HG03442 (cell line): ENCODE results near the gene ATP5PB.

Experiments
- ATAC-seq: cut with Tn5 transposase; IDR thresholded peaks from one replicate; pipeline ENCODE4 v1.9.1; 2021; ENCODE audit warnings: mild to moderate bottlenecking, moderate library complexity; ENCODE audit not compliant: unreplicated experiment

ATP5PB gene

DNA sequence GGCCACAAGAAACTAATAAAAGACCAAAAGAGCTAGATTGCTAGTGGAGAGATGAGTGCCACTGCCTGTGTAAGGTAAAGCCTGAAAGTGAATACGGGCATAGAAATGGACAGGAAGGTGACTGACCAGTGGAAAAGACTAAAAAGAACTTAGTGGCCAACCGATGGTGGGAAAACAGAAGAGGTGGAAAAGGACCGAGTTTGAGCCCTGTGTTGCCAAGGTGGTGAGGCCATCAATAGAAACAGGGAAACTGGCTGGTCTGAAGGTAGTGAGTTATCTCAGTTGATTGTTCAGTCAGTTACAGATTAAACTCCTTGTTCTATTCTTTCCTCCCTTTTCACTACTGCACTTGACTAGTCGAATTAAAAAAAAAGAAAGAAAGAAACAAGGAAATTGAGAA lies 2.7 kb upstream of the ATP5PB start:
- ATAC-seq, result no peak

DNA sequence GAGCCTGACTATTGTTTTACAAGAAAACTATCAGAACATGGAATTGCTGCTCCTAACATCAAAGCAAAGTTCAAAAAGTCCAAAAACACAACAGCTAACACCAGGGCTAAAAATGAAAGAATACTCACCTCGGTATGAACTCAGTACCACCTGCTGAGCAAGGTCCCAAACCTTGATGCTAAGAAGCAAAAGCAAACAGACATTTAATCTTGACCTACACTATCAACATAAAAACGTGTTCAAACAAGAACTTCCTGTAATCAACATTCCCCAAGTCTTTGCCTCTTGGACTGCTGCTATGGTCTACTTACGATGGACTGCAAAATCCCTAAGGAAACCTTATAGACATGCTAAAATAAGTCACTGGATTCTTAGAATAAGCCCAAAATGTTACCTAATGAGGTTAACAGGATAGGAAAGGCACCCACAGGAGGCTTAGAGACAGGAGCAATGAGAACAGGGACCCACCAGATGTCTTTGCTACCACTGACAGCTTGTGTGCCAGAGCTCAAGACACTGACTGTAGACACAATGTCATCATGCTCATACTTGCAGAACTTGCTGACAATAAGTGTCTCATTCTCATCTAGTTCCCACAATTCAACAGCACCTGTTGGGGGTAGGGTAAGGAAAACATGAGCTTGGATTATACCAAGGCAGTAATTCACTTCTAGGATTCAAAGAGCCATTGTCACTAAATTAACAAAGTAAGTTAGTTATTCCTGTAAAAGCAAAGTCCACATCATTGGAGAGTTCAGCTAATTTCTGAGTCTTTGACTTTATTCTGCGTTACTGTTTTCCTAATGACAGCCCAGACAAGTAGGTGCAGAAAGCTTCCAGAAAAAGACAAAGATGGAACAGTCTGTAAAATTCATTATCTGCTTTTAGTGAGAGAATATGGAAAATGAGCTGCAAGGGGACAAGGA lies 2.0 kb upstream of the ATP5PB start:
- no peak for ATAC-seq

DNA sequence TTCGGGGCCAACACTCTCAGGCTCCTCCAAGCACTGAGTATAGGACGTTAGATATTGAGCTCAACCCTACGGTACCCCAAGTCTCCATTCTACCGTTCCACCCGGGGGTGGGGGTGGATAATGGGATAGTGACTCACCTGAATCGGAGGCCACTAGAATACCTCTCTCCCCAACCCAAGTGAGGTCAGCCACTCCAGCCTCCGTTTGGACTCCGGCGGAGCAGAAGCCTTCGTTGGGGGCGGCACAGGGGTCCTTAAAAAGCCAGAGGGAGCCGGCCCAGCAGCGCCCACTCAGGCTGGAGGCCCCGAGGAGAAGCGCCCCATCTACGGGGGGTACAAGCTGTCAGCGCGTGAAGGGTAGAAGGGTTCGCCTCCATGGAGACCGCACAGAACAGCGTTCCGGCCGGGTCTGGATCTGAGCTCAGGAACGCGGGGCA lies 764 bp upstream of the ATP5PB start:
- peak; percentile 12 for ATAC-seq

DNA sequence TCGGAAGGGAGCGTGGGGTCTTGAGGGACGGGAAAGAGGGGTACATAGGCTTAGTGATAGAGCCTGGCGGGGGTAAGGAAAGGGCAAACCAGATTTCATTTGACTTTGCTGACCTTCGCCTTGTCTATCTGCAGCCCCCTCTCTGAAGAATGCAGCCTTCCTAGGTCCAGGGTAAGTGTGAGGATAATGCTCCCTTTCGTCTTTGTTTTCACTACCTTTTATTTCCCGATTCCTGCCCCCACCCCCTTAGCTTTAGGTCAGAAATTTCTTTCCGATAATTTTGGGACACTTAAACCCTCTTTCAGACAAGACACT lies 396 bp downstream of the ATP5PB start:
- ATAC-seq, result no peak

DNA sequence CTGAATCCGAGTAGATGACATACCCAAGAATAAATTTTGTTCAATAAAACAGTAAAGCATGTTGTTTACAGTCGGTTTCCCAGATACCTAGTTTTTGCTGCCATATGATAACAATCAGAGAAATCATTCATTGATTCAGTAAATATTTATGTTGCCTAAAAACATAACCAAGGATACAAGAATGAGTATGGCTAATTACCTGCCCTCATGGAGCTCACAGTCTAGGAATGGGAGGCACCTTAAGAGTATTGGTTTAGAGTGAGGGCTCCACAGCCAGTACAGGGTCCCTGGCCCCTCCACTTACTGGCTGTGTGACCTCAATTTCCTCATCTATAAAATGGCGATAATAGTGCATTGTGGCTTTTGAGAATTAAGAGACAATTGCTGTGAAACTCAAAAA lies 921 bp downstream of the ATP5PB start:
- no peak for ATAC-seq

DNA sequence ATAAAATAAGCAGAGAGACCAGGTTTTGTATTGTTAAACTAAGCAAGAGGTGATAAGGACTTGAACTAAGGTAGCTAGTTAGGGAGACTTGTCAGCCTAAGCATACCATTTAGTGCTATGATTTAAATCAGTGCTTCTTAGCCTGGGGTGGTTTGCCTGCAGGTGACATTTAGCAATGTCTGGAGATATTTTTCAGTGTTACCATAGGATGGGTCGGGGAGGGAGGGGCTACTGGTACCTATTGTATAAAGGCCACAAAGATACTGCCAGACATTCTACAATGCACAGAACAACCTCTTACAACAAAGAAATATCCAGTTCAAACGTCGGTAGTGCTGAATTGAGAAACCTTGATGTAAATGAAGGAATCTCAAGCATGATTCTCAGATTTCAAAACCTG lies 3.3 kb downstream of the ATP5PB start:
- no peak for ATAC-seq

DNA sequence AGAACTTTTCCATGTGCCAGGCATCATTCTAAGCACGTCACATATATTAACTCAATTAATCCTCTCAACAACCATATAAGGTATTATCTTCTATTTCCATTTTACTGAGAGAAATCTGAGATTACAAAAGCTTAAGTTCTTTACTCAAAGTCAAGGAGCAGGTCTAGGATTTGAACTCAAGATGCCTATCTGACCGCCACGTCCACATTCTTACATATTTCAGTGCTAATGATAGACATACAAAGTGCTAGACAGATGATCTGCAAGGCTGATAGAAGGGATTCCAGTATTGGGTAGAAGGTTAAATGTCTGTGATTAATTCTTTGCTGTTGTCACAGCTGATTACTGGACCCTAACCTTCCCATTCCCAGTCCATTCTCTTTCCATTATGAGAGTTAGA lies 4.4 kb downstream of the ATP5PB start:
- no peak for ATAC-seq

DNA sequence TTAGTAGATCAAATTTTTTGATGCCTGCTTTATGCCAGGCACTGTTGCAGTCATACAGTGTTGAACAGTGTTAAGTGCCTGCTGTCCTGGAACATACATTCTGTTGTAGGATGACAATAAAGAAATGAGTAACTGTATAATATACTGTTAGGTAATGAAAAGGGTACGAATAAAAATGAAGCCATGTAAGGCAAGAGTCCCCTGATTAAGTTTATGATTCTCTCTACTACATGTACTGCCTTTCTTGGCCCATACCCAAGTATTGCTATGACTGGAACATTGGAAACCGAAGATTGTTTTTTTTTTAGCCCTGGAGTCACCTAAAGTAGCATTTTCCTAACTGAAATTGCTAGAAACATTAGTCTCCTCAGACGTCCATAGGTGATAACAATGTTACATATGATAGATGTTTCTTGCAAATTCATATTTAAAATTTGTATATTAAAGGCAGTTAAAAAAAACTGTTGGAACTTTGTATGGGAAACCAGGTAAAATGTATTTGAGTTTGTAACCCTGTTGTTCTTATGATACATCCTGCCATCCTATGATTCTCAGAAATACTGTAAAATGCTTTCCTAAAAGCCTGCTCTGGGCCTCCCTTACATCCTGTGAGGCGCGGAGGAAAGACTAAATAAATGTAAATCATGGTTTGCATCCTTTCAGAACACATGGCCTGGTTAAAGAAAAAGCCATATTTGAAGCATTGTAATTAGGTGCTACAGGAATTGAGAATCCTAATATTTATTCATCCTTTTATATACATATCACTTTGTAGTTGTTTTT lies 5.8 kb downstream of the ATP5PB start:
- ATAC-seq, result no peak

DNA sequence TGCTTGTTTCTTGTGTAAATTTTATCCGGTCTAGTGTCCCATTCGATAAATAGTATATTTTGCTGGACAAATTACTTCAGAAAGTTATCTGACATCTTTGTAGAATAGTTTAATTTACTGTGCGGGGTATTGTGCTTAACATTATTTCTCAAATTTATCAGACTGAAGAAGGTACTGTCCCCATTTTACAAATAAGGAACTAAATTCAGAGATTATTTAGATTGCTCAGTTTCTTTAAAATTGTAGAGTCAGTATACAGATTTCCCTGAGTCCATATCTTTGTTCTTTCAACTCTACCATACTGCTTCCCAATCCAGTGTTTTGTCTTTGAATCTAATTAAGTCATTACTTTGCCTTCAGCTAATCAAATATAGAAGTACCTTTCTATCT lies 6.4 kb downstream of the ATP5PB start:
- no peak for ATAC-seq

DNA sequence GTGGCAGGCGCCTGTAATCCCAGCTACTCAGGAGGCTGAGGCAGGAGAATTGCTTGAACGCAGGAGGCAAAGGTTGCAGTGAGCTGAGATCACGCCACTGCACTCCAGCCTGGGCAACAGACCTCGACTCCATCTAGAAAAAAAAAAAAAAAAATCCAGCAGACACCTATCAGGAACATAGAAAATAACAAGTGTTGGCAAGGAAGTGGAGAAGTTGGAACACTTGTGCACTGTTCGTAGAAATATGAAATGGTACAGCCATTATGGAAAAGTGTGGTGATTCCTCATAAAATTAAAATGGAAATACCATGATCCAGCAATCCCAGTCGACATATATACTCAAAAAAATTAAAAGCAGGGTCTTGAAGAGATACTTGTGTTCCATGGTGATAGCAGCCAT lies 12.5 kb downstream of the ATP5PB start:
- no peak for ATAC-seq

DNA sequence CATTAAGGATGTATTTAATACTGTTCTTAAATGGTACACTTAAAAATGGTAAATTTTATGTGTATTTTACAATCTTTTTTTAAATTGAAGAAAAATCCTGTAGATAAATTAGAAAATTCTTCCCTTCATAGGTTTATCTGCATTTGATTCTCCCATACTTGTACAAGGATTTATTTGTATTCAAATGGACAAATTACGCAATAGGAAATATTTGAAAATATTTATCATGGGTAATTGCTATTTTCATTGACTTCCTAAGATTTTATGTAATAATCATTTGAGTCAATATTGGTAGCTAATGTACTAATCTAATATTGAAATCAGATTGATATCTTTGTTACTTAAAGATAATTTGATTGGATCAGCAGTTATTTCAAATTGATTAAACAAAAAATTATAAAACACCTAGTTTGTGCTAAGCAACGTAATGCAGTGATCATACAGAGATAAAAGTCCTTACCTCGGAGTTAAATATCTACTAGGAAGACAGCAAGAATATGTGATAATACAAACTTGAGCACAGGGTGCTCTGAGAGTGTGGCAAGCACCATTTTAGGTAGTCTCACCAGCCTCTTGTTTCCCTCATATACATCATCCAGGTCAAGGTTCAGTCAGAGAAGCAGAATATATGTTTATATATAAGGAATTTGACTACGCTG lies 13.2 kb downstream of the ATP5PB start:
- no peak for ATAC-seq

DNA sequence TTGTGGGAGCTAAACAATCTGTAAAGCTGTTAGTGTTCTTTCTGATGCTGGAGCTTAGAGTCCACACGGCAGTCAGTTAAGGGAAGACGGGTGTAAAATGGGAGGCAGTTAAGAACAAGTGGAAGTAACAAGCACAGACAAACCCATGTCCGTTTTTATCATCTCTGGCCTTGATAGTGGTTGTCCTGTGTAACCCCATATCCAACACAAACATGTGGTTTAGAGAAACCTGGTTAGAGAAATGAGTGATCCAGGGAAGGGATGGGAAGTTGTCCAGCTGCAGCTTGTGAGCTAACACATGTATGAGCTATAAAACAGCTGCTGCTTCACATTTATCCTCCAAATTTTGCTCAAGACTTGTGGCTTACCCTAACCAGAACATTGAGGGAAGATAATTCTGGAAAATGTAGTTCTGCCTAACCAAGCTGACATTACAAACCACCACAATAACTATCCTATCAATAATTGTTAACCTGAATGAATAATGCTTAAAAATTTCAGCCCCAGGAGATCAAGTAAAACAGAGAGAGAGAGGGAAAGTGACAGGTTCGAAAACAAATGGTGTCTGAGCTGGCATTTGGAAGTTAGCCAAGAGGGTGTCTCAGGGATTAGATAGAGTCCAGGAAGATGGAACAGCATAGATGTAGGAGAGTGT lies 13.9 kb downstream of the ATP5PB start:
- ATAC-seq, result no peak

DNA sequence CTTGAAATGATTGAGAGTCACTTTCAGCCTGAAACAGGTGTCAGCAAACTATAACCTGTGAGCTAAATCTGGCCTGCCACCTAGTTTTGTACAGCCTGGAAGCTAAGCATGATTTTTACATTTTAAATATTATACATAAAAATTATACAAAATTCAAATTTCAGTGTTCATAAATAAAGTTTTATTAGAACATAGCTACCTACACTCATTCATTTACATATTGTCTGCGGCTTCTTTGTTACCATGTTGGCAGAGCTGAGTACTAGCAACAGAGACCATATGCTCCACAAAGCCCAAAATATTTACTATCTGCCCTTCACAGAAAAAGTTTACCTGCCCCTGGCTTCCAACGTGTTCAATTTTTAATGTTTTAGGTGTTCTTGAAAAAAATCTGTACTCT lies 16.5 kb downstream of the ATP5PB start:
- ATAC-seq, result no peak

DNA sequence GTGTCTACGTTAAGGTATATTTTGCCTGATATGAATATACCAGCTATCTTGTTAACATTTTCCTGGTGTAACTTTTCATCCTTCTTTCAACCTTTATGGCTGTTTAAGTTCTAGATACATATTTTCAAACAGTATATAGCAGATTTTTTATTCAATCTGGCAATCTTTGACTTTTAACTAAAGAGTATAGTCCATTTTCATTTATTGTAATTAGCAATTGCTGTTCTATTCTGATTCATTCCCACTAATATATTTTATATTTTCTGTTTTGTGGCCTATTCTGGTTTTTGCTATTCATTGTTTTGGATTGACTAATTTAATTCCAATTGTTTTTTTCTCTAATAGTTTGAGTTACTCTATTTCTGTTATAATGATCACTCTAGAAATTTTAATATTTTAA lies 17.2 kb downstream of the ATP5PB start:
- ATAC-seq, result no peak

DNA sequence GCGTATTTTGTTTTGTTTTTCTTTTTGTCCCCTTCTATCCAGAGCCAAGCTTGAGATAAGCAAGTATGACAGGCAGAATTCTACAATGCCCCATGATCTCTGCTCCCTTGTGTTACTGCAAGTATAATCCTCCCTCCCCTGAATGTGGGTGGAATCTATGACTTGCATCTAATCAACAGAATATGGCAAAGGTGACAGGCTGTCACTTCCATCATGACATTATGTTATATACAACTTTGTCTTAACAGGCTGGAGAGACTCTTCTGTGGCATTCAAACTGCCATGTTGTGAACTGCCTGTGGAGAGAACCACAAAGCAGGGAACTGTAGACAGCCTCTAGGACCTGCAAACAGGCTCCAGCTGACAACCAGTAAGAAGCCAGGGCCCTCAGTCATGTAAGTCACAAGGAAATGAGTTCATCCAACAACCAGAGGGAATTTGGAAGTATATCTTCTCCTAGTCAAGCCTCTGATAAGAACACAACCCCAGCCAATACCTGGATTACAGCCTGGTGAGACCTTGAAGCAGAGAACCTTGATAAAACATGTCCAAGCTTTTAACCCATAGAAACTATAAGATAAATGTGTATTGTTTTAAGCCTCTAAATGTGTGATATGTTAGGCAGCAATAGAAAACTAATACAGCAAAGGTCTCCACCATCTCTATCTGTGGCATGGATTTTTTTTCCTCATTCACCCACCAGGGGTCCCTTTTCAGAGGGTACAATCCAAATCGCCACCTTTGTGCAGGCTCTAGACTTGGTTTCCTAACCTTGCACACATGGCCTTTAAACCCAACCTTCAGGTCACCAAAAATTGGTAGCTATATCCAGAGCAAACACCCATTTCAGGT lies 18.8 kb downstream of the ATP5PB start:
- no peak for ATAC-seq

DNA sequence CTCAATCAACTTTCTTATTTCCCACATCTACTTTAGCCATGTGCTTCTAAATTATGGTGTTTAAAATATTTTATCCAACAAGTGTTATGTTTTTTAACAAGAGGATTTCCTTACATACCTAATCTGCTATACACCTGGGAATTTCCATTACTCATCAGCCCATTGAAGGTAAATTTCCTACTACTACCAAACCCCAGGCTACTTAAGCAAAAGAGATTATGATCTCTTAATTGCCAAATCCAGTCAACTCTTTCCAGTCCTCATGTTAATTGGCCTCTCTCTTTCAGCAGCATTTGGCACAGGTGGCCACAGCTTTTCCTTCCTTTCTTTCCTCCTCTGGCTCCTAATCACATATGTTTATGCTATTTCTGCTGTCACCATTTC lies 19.4 kb downstream of the ATP5PB start:
- no peak for ATAC-seq

DNA sequence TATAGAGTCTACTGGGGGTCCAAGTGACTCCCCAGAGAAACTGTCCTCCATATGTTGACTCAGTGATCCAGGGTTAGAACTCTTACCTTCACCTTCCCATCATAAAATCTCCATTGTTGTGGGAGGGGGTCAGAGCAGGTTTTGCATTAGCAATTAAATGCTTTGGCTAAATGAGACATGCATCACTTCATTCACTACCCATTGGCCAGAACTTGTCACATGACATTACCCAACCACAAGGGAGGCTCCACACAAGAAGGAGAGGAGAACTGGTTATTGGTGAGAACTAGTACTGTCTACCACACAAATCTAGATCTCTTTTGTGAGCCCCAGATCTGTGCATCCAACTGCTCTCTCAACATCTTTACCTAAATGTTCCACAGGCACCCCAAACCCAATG lies 20.3 kb downstream of the ATP5PB start:
- no peak for ATAC-seq

DNA sequence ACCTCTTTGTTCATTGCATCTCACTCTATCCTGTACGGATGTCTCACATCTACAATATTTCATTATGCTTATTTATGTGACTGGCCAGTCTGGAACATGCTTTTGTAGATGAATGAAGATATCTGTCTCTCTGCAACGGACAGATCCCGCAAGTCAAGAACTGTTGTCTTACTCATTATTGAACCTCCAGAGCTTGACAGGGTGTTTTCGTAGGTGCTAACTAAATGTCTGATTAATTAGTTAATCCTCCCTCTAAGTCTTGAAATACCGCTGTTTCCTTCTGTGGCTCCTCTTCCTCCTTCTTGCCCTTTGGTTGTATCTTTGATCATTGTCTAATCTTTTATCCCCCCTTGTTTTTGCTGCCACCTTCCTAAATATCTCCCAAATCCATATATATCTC lies 21.3 kb downstream of the ATP5PB start:
- ATAC-seq, result no peak

DNA sequence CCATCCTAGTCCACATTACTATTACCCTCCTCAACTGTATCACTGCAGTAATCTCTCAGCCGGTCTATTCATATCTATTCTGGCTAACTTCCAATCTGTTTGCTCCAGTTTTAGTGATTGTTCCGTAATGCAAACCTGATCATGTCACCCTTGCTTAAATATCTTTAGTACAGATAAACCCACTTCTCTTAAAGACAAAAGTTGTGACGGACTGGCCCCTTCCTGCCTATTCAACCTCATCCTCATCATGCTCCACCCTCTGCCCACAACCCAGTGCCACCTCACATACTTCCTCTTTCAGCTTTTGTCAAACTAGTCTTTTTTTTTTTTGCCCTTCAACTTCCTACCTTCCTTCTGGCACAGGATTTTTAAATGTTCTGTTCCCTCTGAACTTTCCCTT lies 21.7 kb downstream of the ATP5PB start:
- no peak for ATAC-seq

DNA sequence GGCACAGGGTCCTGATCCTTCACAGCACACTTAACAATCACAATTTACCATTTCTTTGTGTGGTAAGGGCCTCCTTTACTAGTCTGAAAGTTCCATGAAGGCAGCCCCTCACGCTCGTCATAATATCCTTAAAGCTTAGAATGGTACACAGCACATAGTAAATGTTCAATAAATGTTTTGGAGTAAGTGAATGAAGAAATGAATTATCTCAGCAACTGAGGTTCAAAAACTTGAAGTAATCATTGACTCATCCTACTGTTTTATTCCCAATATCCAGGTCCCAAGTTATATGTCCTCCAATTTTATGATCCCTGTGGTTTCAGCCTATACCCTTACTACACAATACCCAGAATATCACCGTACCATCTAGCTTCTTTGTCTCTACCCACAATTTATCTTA lies 22.3 kb downstream of the ATP5PB start:
- ATAC-seq, result no peak
